Measurements from ENCODE around the gene GABRB1.

DNA sequence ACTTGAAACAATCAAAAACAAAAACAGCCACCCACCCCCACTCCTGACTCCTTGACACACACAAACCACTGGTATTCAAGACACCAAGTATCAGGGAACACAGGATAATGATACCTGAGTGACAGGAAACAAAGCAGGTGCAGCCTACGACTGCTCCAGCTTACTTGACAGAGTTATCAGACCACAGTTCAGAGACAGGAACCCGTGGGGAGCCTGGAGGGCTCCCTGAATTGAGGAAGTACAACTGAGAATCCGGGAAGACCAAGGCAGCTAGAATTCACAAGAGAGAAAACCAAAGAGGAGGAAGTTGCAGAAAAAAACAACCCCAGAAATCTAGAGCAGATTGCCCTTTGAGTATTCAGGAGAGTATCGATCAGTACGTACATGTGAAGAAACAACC is 411.6 kb downstream of the GABRB1 start:
- TF ChIP-seq, protein P1, sequence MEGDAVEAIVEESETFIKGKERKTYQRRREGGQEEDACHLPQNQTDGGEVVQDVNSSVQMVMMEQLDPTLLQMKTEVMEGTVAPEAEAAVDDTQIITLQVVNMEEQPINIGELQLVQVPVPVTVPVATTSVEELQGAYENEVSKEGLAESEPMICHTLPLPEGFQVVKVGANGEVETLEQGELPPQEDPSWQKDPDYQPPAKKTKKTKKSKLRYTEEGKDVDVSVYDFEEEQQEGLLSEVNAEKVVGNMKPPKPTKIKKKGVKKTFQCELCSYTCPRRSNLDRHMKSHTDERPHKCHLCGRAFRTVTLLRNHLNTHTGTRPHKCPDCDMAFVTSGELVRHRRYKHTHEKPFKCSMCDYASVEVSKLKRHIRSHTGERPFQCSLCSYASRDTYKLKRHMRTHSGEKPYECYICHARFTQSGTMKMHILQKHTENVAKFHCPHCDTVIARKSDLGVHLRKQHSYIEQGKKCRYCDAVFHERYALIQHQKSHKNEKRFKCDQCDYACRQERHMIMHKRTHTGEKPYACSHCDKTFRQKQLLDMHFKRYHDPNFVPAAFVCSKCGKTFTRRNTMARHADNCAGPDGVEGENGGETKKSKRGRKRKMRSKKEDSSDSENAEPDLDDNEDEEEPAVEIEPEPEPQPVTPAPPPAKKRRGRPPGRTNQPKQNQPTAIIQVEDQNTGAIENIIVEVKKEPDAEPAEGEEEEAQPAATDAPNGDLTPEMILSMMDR (IDR thresholded peaks at IDR 0.05): no peak
- no peak for TF ChIP-seq POLR2A (IDR thresholded peaks at IDR 0.05)

Data from thyroid gland (tissue), 4 donors.